Lung (tissue), 12 donors: ENCODE measurements around the gene CTCFL. TPM values are rescaled to one million over a fixed set of nuclear protein-coding genes. Genes with fewer than 3 reads are reported as not detected.

Experiments used
- ATAC-seq: fragments of 200-7000 bp; cut with Tn5 transposase; one replicate; pipeline ENCODE4 v1.9.1; 2020; ENCODE audit warnings: moderate number of reproducible peaks; ENCODE audit not compliant: insufficient read depth, low FRiP score
- DNase-seq, 3 donors: peaks; one replicate each; pipeline ENCODE4 v3.0.0-alpha.2; 2013 to 2017
- H3K27ac ChIP-seq, 2 donors: one replicate each; pipeline ENCODE4 v1.5.1; 2013; ENCODE audit warnings: mild to moderate bottlenecking in 2 of 2, moderate library complexity in 2 of 2, control low read depth in 1 of 2, inconsistent platforms in 1 of 2, low read depth in 1 of 2, low read length in 1 of 2
- H3K27me3 ChIP-seq, 3 donors: one replicate each; pipeline ENCODE4 v1.5.1; 2013; ENCODE audit warnings: low read length in 2 of 3; ENCODE audit not compliant: control insufficient read depth in 3 of 3, insufficient read depth in 3 of 3
- H3K36me3 ChIP-seq, 4 donors: one replicate each; pipeline ENCODE4 v1.5.1; 2013; ENCODE audit warnings: low read length in 4 of 4, mild to moderate bottlenecking in 1 of 4, moderate library complexity in 1 of 4; ENCODE audit not compliant: control insufficient read depth in 4 of 4, insufficient read depth in 4 of 4
- H3K4me1 ChIP-seq, 5 donors: one replicate each; pipeline ENCODE4 v1.5.1; 2013; ENCODE audit warnings: low read length in 5 of 5, mild to moderate bottlenecking in 2 of 5, moderate library complexity in 1 of 5; ENCODE audit not compliant: control insufficient read depth in 5 of 5, insufficient read depth in 5 of 5
- H3K4me3 ChIP-seq: one replicate; pipeline ENCODE4 v1.5.1; 2013; ENCODE audit warnings: mild to moderate bottlenecking, control low read depth, moderate library complexity
- H3K9ac ChIP-seq, 2 donors: one replicate each; pipeline ENCODE4 v1.5.1; 2013; ENCODE audit warnings: low read length in 2 of 2, control low read depth in 1 of 2; ENCODE audit not compliant: insufficient read depth in 1 of 2
- H3K9me3 ChIP-seq, 4 donors: one replicate each; pipeline ENCODE4 v1.5.1; 2013; ENCODE audit warnings: low read length in 3 of 4, mild to moderate bottlenecking in 1 of 4, moderate library complexity in 1 of 4; ENCODE audit not compliant: control insufficient read depth in 4 of 4, insufficient read depth in 3 of 4
- WGBS, 2 donors: extraction: QIAGEN DNeasy Blood & Tissue Kit; methylation state at CpG; one replicate each; pipeline ENCODE4 v1.1.7; 2013; 5-methylcytosine and 5-hydroxymethylcytosine counted together
- polyA plus RNA-seq, 2 donors: library from polyadenylated mRNA; stranded (reverse); fragments of 200-250 nt; gene quantifications; one replicate each; pipeline ENCODE4 v1.2.1, GENCODE V29; 2013
- total RNA-seq, 2 donors: library from RNA; depleted of rRNA in 1 of 2; stranded (reverse); fragments of >200 nt in 1 of 2; gene quantifications; one replicate each; pipeline ENCODE4 v1.2.1, GENCODE V29; 2014 to 2021
- TF ChIP-seq, protein P1 (sequence below): IDR thresholded peaks from 2 replicates; pipeline ENCODE4 v1.5.1; 2012; ENCODE audit warnings: mild to moderate bottlenecking; ENCODE audit errors: control extremely low read depth, extremely low read depth
- donor health status: control.
- donor health status: control.
- donor health status: Bipolar disorder and iron deficiency.
- donor health status: healthy.
- donor health status: DM: yes; HTN: yes; CAD: no.

Gene CTCFL
- total and polyA plus RNA-seq, 4 donors: 0.02 TPM; not detected in 3

DNA sequence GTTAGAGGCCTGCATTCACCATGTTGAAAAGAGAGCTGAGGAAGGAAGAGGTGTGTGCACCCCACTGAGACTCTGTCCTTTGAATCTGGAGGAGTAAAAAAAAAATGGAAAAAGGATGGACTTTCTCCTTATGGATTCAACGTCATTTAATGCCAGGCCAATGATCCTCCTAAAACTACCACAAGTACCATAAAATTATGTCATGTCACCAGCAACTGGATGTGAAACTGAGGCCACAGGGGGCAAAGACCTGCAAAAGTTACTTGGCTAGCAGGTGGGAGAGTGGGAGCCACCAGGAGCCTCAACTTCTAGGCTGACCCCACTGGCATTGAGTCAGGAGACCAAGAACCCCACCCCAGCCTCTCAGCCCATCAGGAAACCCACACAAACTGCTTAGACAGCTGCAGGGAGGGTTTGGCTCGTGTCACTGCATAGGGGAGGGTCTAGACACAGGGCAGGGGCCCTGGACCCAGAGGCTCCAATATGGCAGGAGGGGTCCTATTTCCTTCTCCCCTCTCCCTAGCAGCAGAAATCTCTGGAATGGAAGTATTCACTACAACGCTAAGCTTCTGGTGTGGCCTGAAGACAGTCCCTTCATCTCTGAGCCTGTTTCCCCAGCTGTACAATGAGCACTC lies 47.0 kb upstream of the CTCFL start:
- no peak overlapping the region for H3K4me3 ChIP-seq
- TF ChIP-seq, protein P1, sequence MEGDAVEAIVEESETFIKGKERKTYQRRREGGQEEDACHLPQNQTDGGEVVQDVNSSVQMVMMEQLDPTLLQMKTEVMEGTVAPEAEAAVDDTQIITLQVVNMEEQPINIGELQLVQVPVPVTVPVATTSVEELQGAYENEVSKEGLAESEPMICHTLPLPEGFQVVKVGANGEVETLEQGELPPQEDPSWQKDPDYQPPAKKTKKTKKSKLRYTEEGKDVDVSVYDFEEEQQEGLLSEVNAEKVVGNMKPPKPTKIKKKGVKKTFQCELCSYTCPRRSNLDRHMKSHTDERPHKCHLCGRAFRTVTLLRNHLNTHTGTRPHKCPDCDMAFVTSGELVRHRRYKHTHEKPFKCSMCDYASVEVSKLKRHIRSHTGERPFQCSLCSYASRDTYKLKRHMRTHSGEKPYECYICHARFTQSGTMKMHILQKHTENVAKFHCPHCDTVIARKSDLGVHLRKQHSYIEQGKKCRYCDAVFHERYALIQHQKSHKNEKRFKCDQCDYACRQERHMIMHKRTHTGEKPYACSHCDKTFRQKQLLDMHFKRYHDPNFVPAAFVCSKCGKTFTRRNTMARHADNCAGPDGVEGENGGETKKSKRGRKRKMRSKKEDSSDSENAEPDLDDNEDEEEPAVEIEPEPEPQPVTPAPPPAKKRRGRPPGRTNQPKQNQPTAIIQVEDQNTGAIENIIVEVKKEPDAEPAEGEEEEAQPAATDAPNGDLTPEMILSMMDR: no peak
- H3K27me3 ChIP-seq: peaks cover 0 to 7% (median 0%) of the 10 kb centered on the region in 3 donors
- H3K36me3 ChIP-seq: no peaks in the 10 kb centered on the region
- peaks cover 0 to 4% (median 0%) of the 10 kb centered on the region in 4 donors for H3K9me3 ChIP-seq
- H3K27ac ChIP-seq: no peak overlapping the region
- H3K4me1 ChIP-seq: peaks cover 0 to 10% (median 0%) of the 10 kb centered on the region in 5 donors
- no peak for ATAC-seq
- H3K9ac ChIP-seq: no peak overlapping the region
- WGBS, 2 donors: 86 to 93% methylated on average over 3 of the region's 3 CpGs
- DNase-seq: no peak

DNA sequence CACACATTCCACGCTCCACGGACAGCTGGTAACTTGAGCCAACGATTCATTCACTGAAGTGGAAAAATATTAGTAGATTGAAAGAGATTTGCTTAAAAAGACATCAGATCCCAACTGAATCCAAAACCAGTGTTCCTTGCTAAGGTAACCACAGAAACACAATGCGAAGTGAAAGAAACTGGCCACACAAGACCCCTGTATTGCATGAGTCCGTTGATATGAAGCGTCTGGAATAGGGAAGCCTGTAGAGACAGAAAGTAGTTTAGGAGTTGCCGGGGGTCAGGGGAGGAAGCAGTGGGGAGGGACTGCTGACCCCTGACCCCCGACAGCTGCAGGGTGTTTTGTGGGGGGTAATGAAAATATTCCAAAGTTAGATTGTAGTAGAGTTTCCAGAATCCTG lies 46.0 kb upstream of the CTCFL start:
- no peak overlapping the region for H3K9ac ChIP-seq
- H3K4me3 ChIP-seq: no peak overlapping the region
- peaks cover 0 to 5% (median 0%) of the 10 kb centered on the region in 3 donors for H3K27me3 ChIP-seq
- WGBS, 2 donors: 79 to 83% methylated on average over 8 of the region's 8 CpGs
- H3K9me3 ChIP-seq: peaks cover 0 to 4% (median 0%) of the 10 kb centered on the region in 4 donors
- H3K4me1 ChIP-seq: peaks cover 0 to 10% (median 0%) of the 10 kb centered on the region in 5 donors
- no peak overlapping the region for H3K27ac ChIP-seq
- ATAC-seq: no peak
- DNase-seq: peak in 1 of 3 donors; percentile 36
- TF ChIP-seq, protein P1: no peak
- H3K36me3 ChIP-seq: no peaks in the 10 kb centered on the region

DNA sequence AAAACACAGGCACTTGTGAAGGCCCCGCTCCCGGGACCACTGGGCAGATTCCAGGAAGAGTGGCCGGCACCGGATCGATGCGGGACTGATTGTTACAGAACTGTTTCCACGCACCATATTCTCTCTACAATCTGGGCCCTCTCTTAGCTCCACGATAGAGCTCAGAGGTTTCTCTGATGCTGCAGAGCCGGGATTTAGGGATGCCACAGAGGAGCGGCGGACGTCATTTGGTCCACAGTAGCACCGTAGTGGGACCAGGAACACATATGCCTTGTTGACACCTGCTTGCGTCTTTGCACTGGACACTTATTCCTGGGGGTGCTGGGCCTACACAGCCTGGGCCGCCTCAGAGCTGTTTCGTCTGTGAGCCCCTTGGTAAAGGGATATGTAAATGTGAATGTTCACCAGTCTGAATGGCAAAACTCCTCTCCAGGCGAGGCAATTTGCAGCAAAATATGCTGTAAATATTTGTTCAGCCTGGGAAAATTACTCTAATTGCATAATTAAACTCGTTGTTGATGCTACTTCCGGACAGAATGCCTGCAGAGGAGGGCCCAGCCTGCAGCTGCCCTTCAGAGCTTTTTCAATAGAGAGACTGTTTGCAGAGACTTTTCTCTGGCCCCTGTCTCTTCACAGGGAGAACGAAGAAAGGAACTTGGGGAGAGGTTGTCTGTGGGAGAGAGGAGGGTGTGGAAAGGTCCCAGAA lies 45.4 kb upstream of the CTCFL start:
- peak in 1 of 3 donors; percentile 36 for DNase-seq
- Histone ChIP-seq H3K4me3 (no peak overlapping the region), H3K36me3 (no peaks in the 10 kb centered on the region), H3K9ac (no peak overlapping the region), H3K9me3 (no peaks in the 10 kb centered on the region), H3K4me1 (peaks cover 0 to 10% (median 0%) of the 10 kb centered on the region in 5 donors), H3K27ac (no peak overlapping the region), H3K27me3 (peaks cover 0 to 9% (median 0%) of the 10 kb centered on the region in 3 donors)
- TF ChIP-seq, protein P1: no peak
- 78 to 82% methylated on average over 20 of the region's 20 CpGs for WGBS, 2 donors
- ATAC-seq: no peak
